Stimulated activated CD8-positive, alpha-beta memory T cell treated with anti-CD3 and anti-CD28 coated beads, Interleukin-7, amount 100 ng/mL, for 48 hours (primary cell): ENCODE measurements around the gene LRFN5.

Experiments
- DNase-seq, 2 donors: peaks; one replicate each; pipeline ENCODE4 v3.0.0-alpha.2; 2020; ENCODE audit warnings: low read depth in 1 of 2; ENCODE audit errors: extremely low read depth in 1 of 2

LRFN5 gene

GRCh38 chr14:41766772-41767171, 160.1 kb downstream of the LRFN5 start:
- no peak for DNase-seq

GRCh38 chr14:41773536-41774279, 167.0 kb downstream of the LRFN5 start:
- DNase-seq, result no peak

GRCh38 chr14:41782511-41782910, 175.8 kb downstream of the LRFN5 start:
- no peak for DNase-seq

- DNase-seq, result no peak
These were observed 176.7 kb downstream of the LRFN5 start for GRCh38 chr14:41783403-41783802.

- no peak for DNase-seq
These were observed 179.0 kb downstream of the LRFN5 start for GRCh38 chr14:41785696-41786095.

- no peak for DNase-seq
These were observed 193.1 kb downstream of the LRFN5 start for GRCh38 chr14:41799817-41800216.

GRCh38 chr14:41805633-41806032, 199.0 kb downstream of the LRFN5 start:
- no peak for DNase-seq

- no peak for DNase-seq
These were observed 199.8 kb downstream of the LRFN5 start for GRCh38 chr14:41806366-41806975.

- DNase-seq, result no peak
These were observed 203.7 kb downstream of the LRFN5 start for GRCh38 chr14:41810362-41810761.

GRCh38 chr14:41817626-41818025, 210.9 kb downstream of the LRFN5 start:
- no peak for DNase-seq

- DNase-seq, result no peak
These were observed 217.8 kb downstream of the LRFN5 start for GRCh38 chr14:41824441-41824840.

- no peak for DNase-seq
These were observed 218.9 kb downstream of the LRFN5 start for GRCh38 chr14:41825622-41826021.

GRCh38 chr14:41830714-41831406, 224.2 kb downstream of the LRFN5 start:
- no peak for DNase-seq

GRCh38 chr14:41839661-41840060, 233.0 kb downstream of the LRFN5 start:
- DNase-seq, result no peak

GRCh38 chr14:41859336-41859735, 252.7 kb downstream of the LRFN5 start:
- no peak for DNase-seq

- no peak for DNase-seq
These were observed 253.9 kb downstream of the LRFN5 start for GRCh38 chr14:41860586-41860985.

GRCh38 chr14:41865894-41866293, 259.2 kb downstream of the LRFN5 start:
- no peak for DNase-seq

- no peak for DNase-seq
These were observed 261.7 kb downstream of the LRFN5 start for GRCh38 chr14:41868396-41868795.

- no peak for DNase-seq
These were observed 266.4 kb downstream of the LRFN5 start for GRCh38 chr14:41872931-41873685.

GRCh38 chr14:41873686-41874317, 267.1 kb downstream of the LRFN5 start:
- no peak for DNase-seq

GRCh38 chr14:41875116-41875515, 268.4 kb downstream of the LRFN5 start:
- no peak for DNase-seq
